Upper lobe of left lung (tissue), 4 donors: Measurements from ENCODE around the gene RBM41.

Source experiments
- POLR2A ChIP-seq, 4 donors: fragments of 450-650 bp; IDR thresholded peaks; one replicate each; pipeline ENCODE4 v1.5.1; 2016 to 2017; ENCODE audit warnings: antibody characterized with exemption in 4 of 4, mild to moderate bottlenecking in 2 of 4
- TF ChIP-seq, protein P1 (sequence below), 6 experiments: fragments of 450-650 bp in 4 of 6; fragments of 200-600 bp in 2 of 6; sonication (generic) in 2 of 6; IDR thresholded peaks; one replicate each; pipeline ENCODE4 v1.5.1; 2016 to 2019; ENCODE audit warnings: antibody characterized with exemption in 6 of 6

DNA sequence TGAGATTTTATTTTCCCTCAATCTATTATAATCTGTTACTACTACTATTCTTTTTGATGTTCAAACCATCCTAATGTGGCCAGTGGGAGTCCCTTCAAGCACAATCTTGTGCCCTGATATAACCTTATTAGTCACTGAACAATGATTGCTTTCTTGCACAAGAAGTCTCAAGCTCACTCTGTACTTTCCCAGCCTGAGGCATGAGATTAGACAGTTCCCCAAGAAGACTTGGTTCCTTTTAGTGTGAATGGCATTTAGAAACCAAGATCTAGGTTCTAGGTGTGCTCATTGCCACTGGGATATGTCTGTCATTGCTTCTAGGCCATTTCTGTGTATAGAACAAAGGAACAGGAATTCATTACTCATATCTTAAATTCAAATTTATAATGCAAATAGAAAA is 28.0 kb upstream of the RBM41 start:
- TF ChIP-seq, protein P1, sequence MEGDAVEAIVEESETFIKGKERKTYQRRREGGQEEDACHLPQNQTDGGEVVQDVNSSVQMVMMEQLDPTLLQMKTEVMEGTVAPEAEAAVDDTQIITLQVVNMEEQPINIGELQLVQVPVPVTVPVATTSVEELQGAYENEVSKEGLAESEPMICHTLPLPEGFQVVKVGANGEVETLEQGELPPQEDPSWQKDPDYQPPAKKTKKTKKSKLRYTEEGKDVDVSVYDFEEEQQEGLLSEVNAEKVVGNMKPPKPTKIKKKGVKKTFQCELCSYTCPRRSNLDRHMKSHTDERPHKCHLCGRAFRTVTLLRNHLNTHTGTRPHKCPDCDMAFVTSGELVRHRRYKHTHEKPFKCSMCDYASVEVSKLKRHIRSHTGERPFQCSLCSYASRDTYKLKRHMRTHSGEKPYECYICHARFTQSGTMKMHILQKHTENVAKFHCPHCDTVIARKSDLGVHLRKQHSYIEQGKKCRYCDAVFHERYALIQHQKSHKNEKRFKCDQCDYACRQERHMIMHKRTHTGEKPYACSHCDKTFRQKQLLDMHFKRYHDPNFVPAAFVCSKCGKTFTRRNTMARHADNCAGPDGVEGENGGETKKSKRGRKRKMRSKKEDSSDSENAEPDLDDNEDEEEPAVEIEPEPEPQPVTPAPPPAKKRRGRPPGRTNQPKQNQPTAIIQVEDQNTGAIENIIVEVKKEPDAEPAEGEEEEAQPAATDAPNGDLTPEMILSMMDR (IDR thresholded peaks at IDR 0.05): no peak
- no peak for TF ChIP-seq POLR2A (IDR thresholded peaks at IDR 0.05)
